GM19372 (cell line): ENCODE results near the gene TSC22D1.

Source experiments
- ATAC-seq: cut with Tn5 transposase; IDR thresholded peaks from one replicate; pipeline ENCODE4 v1.9.1; 2021; ENCODE audit warnings: mild to moderate bottlenecking, low read depth, moderate library complexity; ENCODE audit not compliant: unreplicated experiment

Gene TSC22D1

DNA sequence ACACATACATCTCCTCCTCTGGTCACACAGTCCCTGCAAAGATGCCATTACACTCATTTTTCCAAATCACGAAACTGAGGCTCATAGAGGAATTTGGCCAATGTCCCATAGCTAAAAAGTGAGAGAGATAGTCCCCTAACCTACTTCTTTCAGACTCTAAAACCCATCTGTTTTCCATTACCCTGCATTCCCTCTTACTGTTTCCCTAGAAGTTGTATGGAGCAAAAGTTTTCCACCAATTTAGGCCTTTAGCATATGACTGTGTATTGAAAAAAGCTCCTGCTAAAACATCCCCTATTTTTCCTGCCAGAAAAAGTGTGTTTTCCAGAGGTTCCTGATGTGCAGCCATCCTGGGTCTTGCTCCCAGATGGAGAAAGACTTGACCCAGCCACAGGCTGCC, 186.3 kb downstream of the TSC22D1 start:
- no peak for ATAC-seq

DNA sequence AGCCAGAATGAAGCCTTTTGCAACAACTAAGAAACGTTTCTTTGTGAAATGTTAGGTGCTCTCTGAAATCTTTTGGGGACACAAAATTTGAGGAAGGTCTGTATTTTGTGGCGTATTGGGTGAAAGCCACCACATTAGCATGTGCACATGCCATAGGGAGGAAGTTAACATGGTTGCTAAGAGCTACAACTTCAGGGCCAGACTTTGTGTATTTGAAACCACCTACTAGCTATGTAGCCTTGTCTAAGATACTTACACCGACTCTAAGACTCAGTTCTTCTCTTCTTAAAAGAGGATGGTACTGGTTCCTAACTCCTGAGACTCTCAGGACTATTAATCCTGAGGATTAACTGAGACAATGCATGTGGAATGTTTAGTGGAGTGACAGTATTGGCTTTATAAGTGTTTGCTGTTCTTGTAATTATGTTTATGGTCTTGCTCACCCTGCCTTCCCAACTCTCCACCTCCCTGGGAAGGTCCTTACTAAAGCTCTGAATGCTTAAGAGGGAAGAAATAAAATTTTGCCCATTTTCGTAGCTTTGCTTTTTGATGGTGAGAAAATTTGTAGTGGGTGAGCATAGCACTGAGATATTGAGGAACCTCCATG, 187.0 kb downstream of the TSC22D1 start:
- no peak for ATAC-seq

DNA sequence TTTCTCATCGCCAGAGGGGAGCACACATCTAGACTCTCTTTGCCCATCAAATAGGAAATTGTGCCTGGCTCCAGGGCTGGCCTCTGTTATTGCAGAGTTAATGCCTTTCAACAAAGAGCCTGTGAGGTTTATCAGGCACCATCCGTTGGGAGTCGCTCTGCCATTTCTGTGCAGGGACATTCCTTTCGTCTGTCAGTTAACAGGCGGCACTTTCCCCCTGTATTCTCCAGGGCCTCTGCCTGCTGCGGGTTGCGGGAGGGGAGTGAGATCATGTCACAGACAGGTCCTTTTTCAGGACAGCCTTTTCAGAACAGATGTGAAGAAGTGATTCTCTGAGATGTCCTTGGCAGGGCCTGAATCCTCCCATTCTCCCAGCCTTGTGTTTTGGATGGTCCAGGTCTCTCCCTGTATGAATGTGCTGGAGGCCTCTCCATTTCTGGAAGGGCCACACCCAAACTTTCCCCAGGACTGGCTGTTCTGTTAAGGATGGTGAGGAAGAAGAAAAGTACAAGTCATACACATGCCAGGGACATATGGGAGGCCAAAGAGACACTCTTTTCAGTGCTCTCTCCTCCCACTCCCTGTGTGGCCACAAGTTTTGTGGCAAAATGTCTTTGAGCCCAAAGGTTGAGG, 187.6 kb downstream of the TSC22D1 start:
- no peak for ATAC-seq

DNA sequence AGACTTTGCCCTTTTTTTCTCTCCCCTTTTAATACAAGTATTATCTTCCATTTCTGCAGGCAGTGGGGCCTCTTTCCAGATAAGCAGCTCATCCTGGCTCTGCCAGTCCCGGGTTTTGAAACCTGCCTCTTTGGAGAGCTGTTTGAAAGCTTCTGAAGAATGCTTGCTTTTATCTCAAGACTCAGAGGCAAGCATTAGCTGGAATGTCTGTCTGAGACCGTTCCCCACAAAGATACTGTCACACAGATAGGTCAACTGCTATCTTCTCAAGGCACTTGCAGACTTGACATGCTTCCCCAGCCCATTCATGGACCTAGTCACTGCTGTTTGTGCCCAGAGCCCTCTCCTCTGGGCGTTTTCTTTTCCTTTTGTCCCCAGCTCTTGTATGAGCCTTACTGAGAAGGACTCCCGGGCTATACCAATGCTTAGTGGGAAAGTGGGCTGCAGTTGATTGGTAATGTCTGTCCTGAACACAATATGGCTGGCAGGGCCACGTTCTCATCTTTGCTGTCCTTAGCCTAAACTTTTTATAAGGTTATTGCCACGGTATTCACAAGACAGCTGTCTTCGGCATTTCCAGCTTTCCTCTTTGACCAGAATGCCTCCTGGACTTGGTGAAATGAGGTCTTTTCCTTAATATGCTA, 189.1 kb downstream of the TSC22D1 start:
- no peak for ATAC-seq

DNA sequence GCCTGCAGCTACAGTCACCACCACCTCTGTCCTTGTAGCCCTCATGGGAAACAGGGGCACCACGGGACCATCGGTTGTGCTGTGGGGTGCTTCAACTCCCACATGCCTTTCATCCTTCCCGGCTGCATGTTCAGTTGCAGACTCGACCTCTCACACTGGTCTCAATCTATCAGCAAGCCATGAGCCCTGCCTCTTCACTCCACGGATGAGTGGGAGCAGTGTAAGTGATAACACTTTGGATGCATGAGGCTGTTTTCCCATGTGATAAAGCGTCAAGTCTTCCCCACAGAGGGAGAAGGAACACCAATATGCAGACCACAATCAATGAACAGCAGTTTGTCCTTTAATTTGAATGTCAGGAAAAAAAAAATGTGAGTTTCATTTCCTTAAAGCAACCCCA, 190.3 kb downstream of the TSC22D1 start:
- ATAC-seq: no peak

DNA sequence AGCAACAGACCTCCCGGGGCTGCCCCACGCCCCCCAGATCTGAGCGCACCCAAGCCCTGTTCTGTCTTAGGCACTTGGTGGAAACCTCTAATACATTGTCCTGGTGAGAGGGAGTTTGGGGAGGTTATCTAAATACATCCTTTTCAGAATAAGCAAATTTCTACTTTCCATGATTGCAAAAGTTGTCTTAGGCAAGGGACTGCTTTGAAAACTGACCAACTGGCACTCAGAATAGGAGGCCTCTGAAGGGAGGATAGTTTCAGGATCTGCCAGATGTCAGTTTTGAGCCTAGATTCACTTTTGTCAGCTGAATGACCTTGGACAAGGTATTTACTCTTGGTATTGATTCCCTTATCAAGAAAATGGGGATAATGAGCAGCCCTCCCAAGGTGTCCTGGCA, 190.7 kb downstream of the TSC22D1 start:
- ATAC-seq: no peak

DNA sequence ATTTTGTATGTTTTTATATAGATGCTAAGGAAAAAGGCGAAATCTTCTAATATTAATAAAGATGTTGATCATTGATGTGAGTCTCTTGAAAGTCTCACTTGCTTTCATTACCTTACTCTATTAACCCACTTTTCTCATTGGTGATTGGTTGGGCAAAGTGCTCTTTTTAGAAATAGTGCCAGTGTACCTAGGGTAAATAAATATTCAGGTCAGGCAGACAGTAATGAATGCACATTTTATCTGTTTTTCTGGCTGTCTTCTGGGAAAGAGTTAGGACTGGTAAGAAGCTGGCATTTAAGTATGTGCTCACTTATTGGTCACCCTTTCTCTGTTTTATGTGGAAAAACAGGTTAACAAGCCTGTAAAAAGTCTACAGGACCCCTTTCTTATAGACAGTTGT, 191.4 kb downstream of the TSC22D1 start:
- ATAC-seq: no peak

DNA sequence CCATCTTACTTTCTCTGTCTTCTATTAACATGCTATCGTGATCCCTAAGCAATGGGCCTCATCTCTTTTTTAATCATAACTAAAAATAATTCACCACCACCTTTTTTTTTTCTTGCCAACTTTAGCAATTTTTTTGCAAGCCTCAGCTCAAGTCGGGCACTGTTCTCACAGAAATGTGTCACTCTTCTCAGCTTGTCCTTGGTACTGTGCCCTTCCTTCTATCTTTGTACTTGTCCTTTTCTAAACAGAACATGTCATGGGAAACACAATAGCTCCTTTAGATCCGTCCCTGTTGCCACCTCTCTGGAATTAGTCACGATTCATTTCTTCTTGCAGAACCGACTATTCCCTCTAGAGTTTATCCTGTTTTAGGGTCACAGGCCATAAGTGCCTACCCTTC, 192.2 kb downstream of the TSC22D1 start:
- ATAC-seq: no peak

DNA sequence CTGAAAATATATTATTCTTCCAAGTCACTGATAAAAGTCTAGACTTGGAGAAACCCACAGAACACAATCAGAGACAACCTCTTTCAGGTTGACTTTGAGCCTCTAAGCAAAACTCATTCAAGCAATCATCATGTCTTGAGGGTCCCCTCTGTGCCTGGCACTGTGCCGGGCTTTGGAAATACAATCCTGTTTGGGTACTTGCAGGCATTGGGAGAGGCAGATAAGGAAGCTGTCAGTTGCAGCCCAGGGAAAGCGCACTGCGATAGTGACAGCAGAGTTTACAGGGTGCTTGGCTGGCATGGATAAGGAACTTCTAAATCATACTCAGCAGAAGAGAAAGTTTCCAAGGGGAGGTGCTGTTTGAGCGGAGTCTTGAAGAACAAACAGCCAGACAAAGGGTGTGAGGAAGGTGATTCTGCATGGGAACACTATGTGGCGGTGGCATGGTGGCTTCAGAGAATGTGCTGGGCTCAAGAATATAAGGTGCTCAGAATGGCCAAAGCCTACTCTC, 193.4 kb downstream of the TSC22D1 start:
- ATAC-seq: no peak
